Stimulated activated CD8-positive, alpha-beta memory T cell treated with anti-CD3 and anti-CD28 coated beads, Interleukin-15, amount 100 ng/mL, for 1 hour (primary cell): Measurements from ENCODE around the gene FNDC8.
"Not testable (repeated sequence)": the region's sequence is repeated elsewhere in the genome, so short reads cannot be mapped to it uniquely, and the experiment has no call there.

Experiments
- DNase-seq: peaks from one replicate; pipeline ENCODE4 v3.0.0-alpha.2; 2020; ENCODE audit warnings: low read depth

FNDC8 gene

GRCh38 chr17:35121315-35121714 lies at the start of gene FNDC8:
FNDC8 (plus strand) TSS chr17:35121615; CDS start chr17:35121694, 79 bp downstream.
- no peak for DNase-seq

GRCh38 chr17:35073183-35073790 lies 48.1 kb upstream of the FNDC8 start:
- DNase-seq: no peak

GRCh38 chr17:35073991-35074627 lies 47.3 kb upstream of the FNDC8 start:
- no peak for DNase-seq

- no peak for DNase-seq
Measured at GRCh38 chr17:35074711-35075707, 46.4 kb upstream of the FNDC8 start.

- DNase-seq: no peak
Measured at GRCh38 chr17:35076874-35077273, 44.5 kb upstream of the FNDC8 start.

- no peak for DNase-seq
Measured at GRCh38 chr17:35079547-35080423, 41.6 kb upstream of the FNDC8 start.

GRCh38 chr17:35080536-35080935 lies 40.9 kb upstream of the FNDC8 start:
- DNase-seq: no peak

- no peak for DNase-seq
Measured at GRCh38 chr17:35081638-35082037, 39.8 kb upstream of the FNDC8 start.

GRCh38 chr17:35082073-35082657 lies 39.2 kb upstream of the FNDC8 start:
- DNase-seq: no peak

GRCh38 chr17:35083071-35083470 lies 38.3 kb upstream of the FNDC8 start:
- no peak for DNase-seq

GRCh38 chr17:35084987-35085386 lies 36.4 kb upstream of the FNDC8 start:
- no peak for DNase-seq

GRCh38 chr17:35086164-35086563 lies 35.3 kb upstream of the FNDC8 start:
- DNase-seq: no peak

- DNase-seq: no peak
Measured at GRCh38 chr17:35086931-35087573, 34.4 kb upstream of the FNDC8 start.

GRCh38 chr17:35087731-35088355 lies 33.6 kb upstream of the FNDC8 start:
- no peak for DNase-seq

GRCh38 chr17:35088356-35088880 lies 33.0 kb upstream of the FNDC8 start:
- no peak for DNase-seq

GRCh38 chr17:35088881-35089585 lies 32.4 kb upstream of the FNDC8 start:
- DNase-seq: peak; percentile 77

GRCh38 chr17:35089586-35090296 lies 31.7 kb upstream of the FNDC8 start:
- DNase-seq: peak; percentile 3

- DNase-seq: not testable (repeated sequence)
Measured at GRCh38 chr17:35090707-35091106, 30.7 kb upstream of the FNDC8 start.

GRCh38 chr17:35094902-35095301 lies 26.5 kb upstream of the FNDC8 start:
- no peak for DNase-seq
